ENCODE results near the gene TYK2. TPM values are rescaled to one million over a fixed set of nuclear protein-coding genes. Genes with fewer than 3 reads are reported as not detected.
"Not testable (repeated sequence)": the region's sequence is repeated elsewhere in the genome, so short reads cannot be mapped to it uniquely, and the experiment has no call there.

The TYK2 gene
- total RNA-seq, 2 experiments from 2014 or later = 216 to 240 TPM

DNA sequence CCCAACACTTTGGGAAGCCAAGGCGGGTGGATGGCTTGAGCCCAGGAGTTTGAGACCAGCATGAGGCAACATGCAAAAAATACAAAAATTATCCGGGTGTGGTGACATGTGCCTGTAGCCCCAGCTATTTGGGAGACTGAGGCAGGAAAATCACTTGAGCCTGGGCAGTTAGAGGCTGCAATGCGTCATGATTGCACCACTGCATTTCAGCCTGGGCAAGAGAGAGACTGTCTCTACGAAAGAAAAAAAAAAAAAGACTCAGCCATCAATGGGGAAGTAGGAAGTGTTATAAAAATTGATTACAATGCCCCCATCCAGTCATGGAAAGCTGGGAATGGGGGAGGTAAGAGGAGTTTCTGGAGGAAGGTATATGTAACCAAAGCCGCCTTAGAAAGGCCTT is 5.4 kb downstream of the TYK2 start:
- POLR2A ChIA-PET = no interaction called here
- Mint-ChIP-seq H3K9me3 (ENCODE audit: insufficient read depth) (no peaks in the 10 kb centered on the region), H3K4me3 (no peak overlapping the region), H3K27me3 (ENCODE audit: low read depth) (no peaks in the 10 kb centered on the region), H3K4me1 (ENCODE audit: low read depth) (peaks cover 18% of the 10 kb centered on the region), H3K36me3 (ENCODE audit: low read depth) (peaks cover 27% of the 10 kb centered on the region), H3K27ac (no peak overlapping the region)
- no peak for ATAC-seq
- DNase-seq = no peak
- CTCF ChIA-PET = interaction anchor here (1.4 to 6.7 kb wide), 2 partner anchors 14 to 41 kb away, joined by 3 to 48 read pairs; no protein-coding TSS in a partner anchor

- Mint-ChIP-seq H3K9me3 (ENCODE audit: insufficient read depth) (no peaks in the 10 kb centered on the region), H3K4me1 (ENCODE audit: low read depth) (peaks cover 17% of the 10 kb centered on the region), H3K4me3 (no peak overlapping the region), H3K27me3 (ENCODE audit: low read depth) (no peaks in the 10 kb centered on the region), H3K36me3 (ENCODE audit: low read depth) (peaks cover 32% of the 10 kb centered on the region), H3K27ac (no peak overlapping the region)
- ChIA-PET POLR2A (interaction anchor here (0.9 kb wide), 1 partner anchor 12 kb away, joined by 3 read pairs; no protein-coding TSS in a partner anchor), CTCF (no interaction called here)
- ATAC-seq = no peak
- DNase-seq = no peak
Measured at GRCh38 chr19:10372690-10373089, 7.7 kb downstream of the TYK2 start.

DNA sequence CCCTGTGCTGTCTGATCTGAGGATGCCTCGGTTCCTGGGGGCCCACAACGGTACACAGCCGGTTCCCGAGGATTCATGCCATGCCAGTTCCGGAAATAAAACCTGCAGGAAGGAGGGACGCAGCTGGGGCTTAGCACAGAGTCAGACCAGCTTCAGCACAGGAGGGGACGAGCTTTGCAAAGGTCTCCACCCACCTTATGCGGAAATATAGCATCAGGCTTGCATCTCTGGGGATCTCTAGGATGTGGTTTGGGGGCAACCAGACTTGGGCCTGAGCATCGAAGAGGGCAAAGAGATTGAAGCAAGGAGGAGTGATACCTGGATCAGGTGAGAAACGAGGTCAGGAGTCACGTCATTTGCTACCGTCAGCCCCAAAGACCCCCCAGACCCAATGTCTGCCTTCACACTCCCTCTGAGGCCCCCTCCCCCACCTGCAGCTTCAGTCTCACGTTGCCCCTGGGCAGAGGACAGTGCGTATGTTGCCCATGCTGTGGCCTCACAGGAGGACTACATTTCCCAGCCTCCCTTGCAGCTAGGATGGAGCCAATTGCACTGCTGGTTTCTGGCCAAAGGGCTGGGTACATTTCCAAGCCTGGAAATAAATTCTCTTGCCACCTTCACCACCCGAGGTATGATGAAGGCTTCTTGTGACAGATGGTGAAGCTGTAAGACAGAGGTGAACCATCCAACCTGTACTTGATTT is 12.1 kb downstream of the TYK2 start:
- POLR2A ChIA-PET = no interaction called here
- peaks cover 47% of the 10 kb centered on the region for H3K36me3 Mint-ChIP-seq (ENCODE audit: low read depth)
- no peak overlapping the region for H3K27ac Mint-ChIP-seq
- no peak overlapping the region for H3K4me3 Mint-ChIP-seq
- no peaks in the 10 kb centered on the region for H3K9me3 Mint-ChIP-seq (ENCODE audit: insufficient read depth)
- peaks cover 14% of the 10 kb centered on the region for H3K4me1 Mint-ChIP-seq (ENCODE audit: low read depth)
- DNase-seq = peak; percentile 37
- ATAC-seq = peak; percentile 33
- CTCF ChIA-PET = interaction anchor here (0.8 to 1.3 kb wide), 2 partner anchors 20 to 21 kb away, joined by 3 read pairs; no protein-coding TSS in a partner anchor
- no peaks in the 10 kb centered on the region for H3K27me3 Mint-ChIP-seq (ENCODE audit: low read depth)

- Mint-ChIP-seq H3K36me3 (ENCODE audit: low read depth) (peaks cover 51% of the 10 kb centered on the region), H3K4me1 (ENCODE audit: low read depth) (peaks cover 14% of the 10 kb centered on the region)
- CTCF ChIA-PET = interaction anchor here (1.3 kb wide), 1 partner anchor 22 kb away, joined by 3 read pairs; no protein-coding TSS in a partner anchor
- H3K9me3 Mint-ChIP-seq (ENCODE audit: insufficient read depth); DNase-seq; H3K27ac Mint-ChIP-seq; POLR2A ChIA-PET; H3K27me3 Mint-ChIP-seq (ENCODE audit: low read depth); ATAC-seq; H3K4me3 Mint-ChIP-seq: not testable (repeated sequence)
Measured at GRCh38 chr19:10366950-10367512, 13.3 kb downstream of the TYK2 start.

- no peaks in the 10 kb centered on the region for H3K9me3 Mint-ChIP-seq (ENCODE audit: insufficient read depth)
- ChIA-PET POLR2A (no interaction called here), CTCF (no interaction called here)
- ATAC-seq = no peak
- H3K4me1 Mint-ChIP-seq (ENCODE audit: low read depth) = peaks cover 14% of the 10 kb centered on the region
- DNase-seq = no peak
- peaks cover 57% of the 10 kb centered on the region for H3K36me3 Mint-ChIP-seq (ENCODE audit: low read depth)
- H3K27ac Mint-ChIP-seq = no peak overlapping the region
- no peak overlapping the region for H3K4me3 Mint-ChIP-seq
- H3K27me3 Mint-ChIP-seq (ENCODE audit: low read depth) = no peaks in the 10 kb centered on the region
Measured at GRCh38 chr19:10365518-10365917, 14.9 kb downstream of the TYK2 start.

DNA sequence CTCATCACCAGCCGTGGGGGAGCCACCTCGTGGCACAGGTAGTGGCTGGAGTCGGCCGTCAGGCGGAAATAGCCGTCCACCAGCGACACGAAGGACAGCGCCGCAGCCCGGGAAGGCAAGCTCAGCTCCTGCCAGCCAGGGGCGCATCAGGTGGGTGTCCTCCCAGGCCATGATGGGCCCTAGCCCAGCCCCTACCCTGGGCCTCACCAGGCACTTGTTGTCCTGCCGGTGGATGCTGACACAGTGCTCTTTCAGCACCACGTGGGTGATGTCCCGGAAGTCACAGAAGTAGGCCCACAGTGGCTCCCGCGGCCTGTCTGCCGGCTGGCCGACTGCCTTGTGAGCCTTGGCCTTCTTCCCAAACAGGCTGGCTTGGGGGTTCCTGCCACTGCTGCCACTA is 15.7 kb downstream of the TYK2 start:
- H3K36me3 Mint-ChIP-seq (ENCODE audit: low read depth) = peaks cover 59% of the 10 kb centered on the region
- H3K4me1 Mint-ChIP-seq (ENCODE audit: low read depth) = peaks cover 14% of the 10 kb centered on the region
- ChIA-PET CTCF (no interaction called here), POLR2A (interaction anchor here (0.6 kb wide), 1 partner anchor 296 kb away, joined by 3 read pairs; no protein-coding TSS in a partner anchor)
- no peaks in the 10 kb centered on the region for H3K27me3 Mint-ChIP-seq (ENCODE audit: low read depth)
- no peak for ATAC-seq
- DNase-seq = no peak
- H3K9me3 Mint-ChIP-seq (ENCODE audit: insufficient read depth) = no peaks in the 10 kb centered on the region
- H3K4me3 Mint-ChIP-seq = no peak overlapping the region
- no peak overlapping the region for H3K27ac Mint-ChIP-seq

GRCh38 chr19:10363789-10364281 is 16.5 kb downstream of the TYK2 start:
- peaks cover 8% of the 10 kb centered on the region for H3K4me1 Mint-ChIP-seq (ENCODE audit: low read depth)
- no peak overlapping the region for H3K4me3 Mint-ChIP-seq
- ATAC-seq (no peak), DNase-seq (no peak)
- no peaks in the 10 kb centered on the region for H3K9me3 Mint-ChIP-seq (ENCODE audit: insufficient read depth)
- POLR2A ChIA-PET = no interaction called here
- H3K27me3 Mint-ChIP-seq (ENCODE audit: low read depth) = no peaks in the 10 kb centered on the region
- CTCF ChIA-PET = no interaction called here
- peaks cover 54% of the 10 kb centered on the region for H3K36me3 Mint-ChIP-seq (ENCODE audit: low read depth)
- H3K27ac Mint-ChIP-seq = no peak overlapping the region

- POLR2A ChIA-PET = no interaction called here
- Mint-ChIP-seq H3K4me3 (no peak overlapping the region), H3K4me1 (ENCODE audit: low read depth) (no peaks in the 10 kb centered on the region), H3K36me3 (ENCODE audit: low read depth) (peaks cover 48% of the 10 kb centered on the region), H3K27me3 (ENCODE audit: low read depth) (no peaks in the 10 kb centered on the region), H3K27ac (no peak overlapping the region), H3K9me3 (ENCODE audit: insufficient read depth) (no peaks in the 10 kb centered on the region)
- DNase-seq (no peak), ATAC-seq (no peak)
- CTCF ChIA-PET = no interaction called here
Measured at GRCh38 chr19:10362259-10362658, 18.1 kb downstream of the TYK2 start.

DNA sequence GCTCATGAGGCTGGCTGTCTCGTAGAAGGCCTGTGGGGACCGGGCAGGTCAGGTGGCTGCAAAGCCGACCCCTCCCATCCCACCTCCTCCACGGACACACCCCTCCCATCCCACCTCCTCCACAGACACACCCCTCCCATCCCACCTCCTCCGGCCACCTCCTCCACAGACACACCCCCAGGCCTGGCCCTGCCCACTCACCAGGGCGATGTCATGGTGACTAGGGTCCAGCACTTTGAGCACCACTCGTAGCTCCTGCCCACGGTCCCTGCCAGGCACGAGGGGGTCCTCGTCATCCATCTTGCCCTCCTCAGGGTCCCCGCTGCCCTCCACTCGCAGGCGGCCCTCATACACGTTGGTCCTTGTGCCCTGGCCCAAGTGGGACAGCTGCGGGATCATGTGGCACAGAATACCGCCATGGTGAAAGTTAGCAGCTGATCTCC is 18.8 kb downstream of the TYK2 start:
- H3K9me3 Mint-ChIP-seq (ENCODE audit: insufficient read depth) = no peaks in the 10 kb centered on the region
- H3K4me3 Mint-ChIP-seq = no peak overlapping the region
- CTCF ChIA-PET = no interaction called here
- no peaks in the 10 kb centered on the region for H3K4me1 Mint-ChIP-seq (ENCODE audit: low read depth)
- POLR2A ChIA-PET = no interaction called here
- ATAC-seq (no peak), DNase-seq (no peak)
- H3K27me3 Mint-ChIP-seq (ENCODE audit: low read depth) = no peaks in the 10 kb centered on the region
- no peak overlapping the region for H3K27ac Mint-ChIP-seq
- peaks cover 47% of the 10 kb centered on the region for H3K36me3 Mint-ChIP-seq (ENCODE audit: low read depth)

- ChIA-PET CTCF (no interaction called here), POLR2A (no interaction called here)
- Mint-ChIP-seq H3K36me3 (ENCODE audit: low read depth) (peaks cover 49% of the 10 kb centered on the region), H3K27ac (no peak overlapping the region), H3K9me3 (ENCODE audit: insufficient read depth) (no peaks in the 10 kb centered on the region), H3K27me3 (ENCODE audit: low read depth) (no peaks in the 10 kb centered on the region), H3K4me3 (no peak overlapping the region), H3K4me1 (ENCODE audit: low read depth) (no peaks in the 10 kb centered on the region)
- no peak for ATAC-seq
- DNase-seq = no peak
Measured at GRCh38 chr19:10356431-10356830, 23.9 kb downstream of the TYK2 start.

DNA sequence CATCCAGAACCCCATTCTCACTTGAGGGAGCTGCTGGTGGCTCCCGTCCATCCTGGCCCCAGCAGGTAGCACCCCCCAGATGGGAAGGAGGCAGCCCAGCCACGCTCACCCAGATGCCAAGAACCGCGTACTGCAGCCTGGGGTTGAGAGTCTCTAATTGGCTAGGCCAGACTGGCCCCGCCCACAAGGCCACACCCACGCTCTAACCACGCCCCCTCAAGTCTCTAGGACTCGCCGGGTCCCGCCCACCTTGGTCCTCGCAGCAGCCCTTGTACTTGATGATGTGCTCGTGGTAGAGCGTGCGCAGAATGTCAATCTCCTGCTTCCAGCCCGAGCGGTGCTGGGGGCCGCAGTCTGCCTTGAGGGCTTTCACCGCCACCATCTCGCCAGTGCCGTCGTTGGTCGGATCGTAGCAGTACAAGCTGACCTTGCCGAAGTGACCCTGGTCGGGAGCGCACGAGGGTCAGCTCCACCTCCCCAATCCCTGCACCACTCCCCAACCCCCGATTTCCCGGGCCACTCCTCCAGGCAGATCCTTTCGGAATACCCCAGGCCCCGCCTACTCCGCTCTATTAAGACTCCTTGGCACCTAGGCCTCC is 26.5 kb downstream of the TYK2 start:
- Mint-ChIP-seq H3K9me3 (ENCODE audit: insufficient read depth) (no peaks in the 10 kb centered on the region), H3K27ac (no peak overlapping the region), H3K36me3 (ENCODE audit: low read depth) (peaks cover 39% of the 10 kb centered on the region), H3K27me3 (ENCODE audit: low read depth) (no peaks in the 10 kb centered on the region), H3K4me3 (no peak overlapping the region), H3K4me1 (ENCODE audit: low read depth) (no peaks in the 10 kb centered on the region)
- POLR2A ChIA-PET = interaction anchor here (0.6 kb wide), 1 partner anchor 26 kb away, joined by 3 read pairs; the partner anchor contains the start of gene TYK2
- ATAC-seq (peak; percentile 59), DNase-seq (peak; percentile 43)
- CTCF ChIA-PET = interaction anchor here (0.8 kb wide), 1 partner anchor 35 kb away, joined by 3 read pairs; no protein-coding TSS in a partner anchor
